GM18868 (cell line): ENCODE results near the gene MOGAT2.
"Not testable (repeated sequence)": the region's sequence is repeated elsewhere in the genome, so short reads cannot be mapped to it uniquely, and the experiment has no call there.

Experiments
- ATAC-seq: cut with Tn5 transposase; IDR thresholded peaks from one replicate; pipeline ENCODE4 v1.9.1; 2021; ENCODE audit warnings: mild to moderate bottlenecking, moderate library complexity; ENCODE audit not compliant: unreplicated experiment

Gene MOGAT2

GRCh38 chr11:75748729-75749273 lies 31.2 kb downstream of the MOGAT2 start:
- not testable (repeated sequence) for ATAC-seq

- ATAC-seq = not testable (repeated sequence)
These were observed 37.3 kb downstream of the MOGAT2 start for GRCh38 chr11:75754933-75755332.

GRCh38 chr11:75757651-75758050 lies 40.0 kb downstream of the MOGAT2 start:
- no peak for ATAC-seq

- ATAC-seq = no peak
These were observed 42.2 kb downstream of the MOGAT2 start for GRCh38 chr11:75759832-75760231.

DNA sequence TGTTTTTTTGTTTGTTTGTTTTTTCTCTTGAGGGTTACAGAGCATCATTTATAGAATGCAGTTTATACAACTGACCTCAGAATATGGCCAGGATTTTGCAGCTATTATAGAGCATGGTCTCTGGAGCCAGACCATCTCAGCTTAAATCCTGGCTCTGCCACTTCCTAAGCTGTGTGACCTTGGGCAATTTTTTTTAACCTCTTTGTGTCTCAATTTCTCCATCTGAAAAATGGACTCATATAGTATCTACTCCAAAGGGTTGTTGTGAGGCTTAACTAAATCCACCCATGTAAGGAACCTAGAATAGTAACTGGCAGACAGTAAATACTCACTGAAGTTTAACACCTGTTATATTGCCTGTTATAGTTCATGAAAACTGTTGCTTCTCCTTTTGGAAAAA lies 42.6 kb downstream of the MOGAT2 start:
- ATAC-seq = no peak

GRCh38 chr11:75760710-75761493 lies 43.3 kb downstream of the MOGAT2 start:
- ATAC-seq = no peak

GRCh38 chr11:75762158-75762557 lies 44.5 kb downstream of the MOGAT2 start:
- no peak for ATAC-seq

DNA sequence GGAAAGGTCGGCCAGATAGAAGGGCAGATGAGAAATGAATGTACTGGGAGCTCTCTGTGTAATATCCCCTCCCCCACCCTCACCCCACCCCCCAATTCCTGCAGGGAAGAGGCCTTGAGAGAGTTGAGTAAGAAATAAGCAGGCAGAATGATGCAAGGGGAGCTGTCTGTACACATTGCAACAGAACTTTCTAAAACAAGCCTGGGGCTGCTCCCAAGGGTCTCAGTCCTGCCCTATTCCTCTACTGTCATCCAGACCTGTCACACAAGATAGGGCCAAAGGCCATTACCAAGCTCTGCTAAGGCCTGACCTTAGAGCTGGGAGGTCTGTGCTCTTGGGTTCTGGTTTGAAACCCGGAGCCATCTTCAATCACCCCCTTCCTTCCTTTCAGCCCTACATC lies 45.2 kb downstream of the MOGAT2 start:
- ATAC-seq = no peak

GRCh38 chr11:75763846-75764245 lies 46.2 kb downstream of the MOGAT2 start:
- no peak for ATAC-seq

DNA sequence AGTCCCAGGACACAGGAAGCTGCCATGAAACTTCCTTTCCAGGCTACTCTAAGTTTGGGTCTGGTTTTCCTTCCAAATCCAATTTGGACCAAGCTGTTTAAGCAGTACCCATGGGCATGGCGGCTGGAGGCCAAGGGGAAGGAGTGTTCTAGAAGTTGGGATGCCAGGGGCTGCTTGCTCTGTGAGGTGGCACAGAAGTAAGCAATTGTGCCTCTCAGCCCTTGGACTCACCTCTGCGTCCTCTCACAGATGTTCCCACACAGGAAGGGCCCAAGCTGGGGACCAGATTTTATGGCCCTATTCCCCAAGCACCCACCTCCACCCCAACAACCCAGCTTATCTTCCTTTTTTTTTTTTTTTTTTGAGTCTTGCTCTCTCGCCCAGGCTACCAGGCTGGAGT lies 47.5 kb downstream of the MOGAT2 start:
- ATAC-seq = no peak

- ATAC-seq = no peak
These were observed 49.0 kb downstream of the MOGAT2 start for GRCh38 chr11:75766443-75767227.

DNA sequence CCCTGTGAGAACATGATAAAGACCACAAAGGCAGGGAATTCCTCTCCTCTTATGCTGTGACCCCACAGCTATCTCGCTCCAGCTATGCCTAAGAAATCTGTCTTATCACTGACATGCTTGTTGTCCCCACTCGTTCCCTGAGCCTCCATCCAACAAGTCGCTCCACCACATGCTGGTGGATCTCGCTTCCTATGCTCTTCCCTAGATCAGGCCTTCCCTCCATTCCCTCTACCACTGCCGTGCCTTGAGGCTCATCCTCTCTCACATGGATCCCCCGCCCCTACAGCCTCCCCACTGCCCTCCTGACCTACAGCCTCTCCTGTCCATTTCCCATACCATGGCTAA lies 49.6 kb downstream of the MOGAT2 start:
- no peak for ATAC-seq

- no peak for ATAC-seq
These were observed 50.1 kb downstream of the MOGAT2 start for GRCh38 chr11:75767793-75768111.

GRCh38 chr11:75768112-75768908 lies 50.7 kb downstream of the MOGAT2 start, which contains the start of gene DGAT2:
Gene DGAT2 (plus strand): TSS chr11:75768778. CDS start chr11:75768992, 214 bp downstream.
- ATAC-seq = peak; percentile 68

DNA sequence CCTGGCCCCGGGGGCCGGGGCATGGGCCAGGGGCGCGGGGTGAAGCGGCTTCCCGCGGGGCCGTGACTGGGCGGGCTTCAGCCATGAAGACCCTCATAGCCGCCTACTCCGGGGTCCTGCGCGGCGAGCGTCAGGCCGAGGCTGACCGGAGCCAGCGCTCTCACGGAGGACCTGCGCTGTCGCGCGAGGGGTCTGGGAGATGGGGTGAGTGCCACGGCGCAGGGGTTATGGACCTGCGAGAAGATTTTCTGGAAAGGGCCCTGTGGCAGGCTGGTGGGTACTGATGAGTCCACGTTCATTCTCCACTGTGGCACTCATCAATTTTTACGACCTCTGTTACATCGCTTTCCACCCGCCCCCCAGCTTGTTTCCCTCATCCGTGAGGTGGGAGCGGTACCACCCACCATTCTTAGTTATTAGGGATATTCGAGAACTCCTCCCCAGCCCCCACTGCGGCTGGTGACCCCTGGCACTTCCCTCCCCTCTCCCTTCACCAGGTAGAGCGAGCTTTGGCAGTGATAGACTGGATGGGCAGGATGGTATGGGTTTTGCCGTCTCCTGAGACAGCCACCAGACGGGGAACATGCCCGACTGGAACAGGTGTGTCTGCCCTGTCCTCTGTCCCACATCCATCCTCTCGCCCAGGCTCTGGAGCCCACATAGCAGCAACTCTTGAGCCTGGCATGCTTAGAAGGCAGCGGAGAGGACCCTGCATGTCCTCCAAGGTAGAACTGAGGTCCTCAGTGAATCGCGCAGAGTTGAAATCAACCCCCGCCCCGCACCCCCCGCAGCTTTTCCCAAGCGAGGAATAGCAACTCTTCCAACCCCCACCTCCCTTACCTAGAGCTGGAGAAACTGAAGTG lies 51.5 kb downstream of the MOGAT2 start:
- ATAC-seq = no peak

DNA sequence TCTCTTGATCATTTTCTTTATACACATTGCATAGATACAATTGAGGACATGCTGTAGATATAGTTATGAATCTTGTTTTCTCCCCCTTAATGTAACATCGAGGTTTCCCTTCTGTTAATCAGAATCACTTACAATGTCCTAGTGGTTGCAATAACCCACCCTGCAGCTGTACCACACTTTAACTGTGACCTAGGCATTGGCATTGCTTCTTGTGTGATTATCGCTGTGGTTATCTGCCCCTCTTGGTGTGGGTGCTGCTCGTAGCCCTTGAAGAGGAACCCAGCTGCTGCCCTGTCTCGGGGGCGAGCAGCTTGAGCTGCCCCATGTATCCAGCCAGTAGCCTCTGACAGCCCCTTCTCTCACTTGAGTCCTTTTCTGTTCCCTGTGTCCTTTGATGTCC lies 52.5 kb downstream of the MOGAT2 start:
- ATAC-seq = no peak

- ATAC-seq = no peak
These were observed 54.2 kb downstream of the MOGAT2 start for GRCh38 chr11:75771646-75772410.

DNA sequence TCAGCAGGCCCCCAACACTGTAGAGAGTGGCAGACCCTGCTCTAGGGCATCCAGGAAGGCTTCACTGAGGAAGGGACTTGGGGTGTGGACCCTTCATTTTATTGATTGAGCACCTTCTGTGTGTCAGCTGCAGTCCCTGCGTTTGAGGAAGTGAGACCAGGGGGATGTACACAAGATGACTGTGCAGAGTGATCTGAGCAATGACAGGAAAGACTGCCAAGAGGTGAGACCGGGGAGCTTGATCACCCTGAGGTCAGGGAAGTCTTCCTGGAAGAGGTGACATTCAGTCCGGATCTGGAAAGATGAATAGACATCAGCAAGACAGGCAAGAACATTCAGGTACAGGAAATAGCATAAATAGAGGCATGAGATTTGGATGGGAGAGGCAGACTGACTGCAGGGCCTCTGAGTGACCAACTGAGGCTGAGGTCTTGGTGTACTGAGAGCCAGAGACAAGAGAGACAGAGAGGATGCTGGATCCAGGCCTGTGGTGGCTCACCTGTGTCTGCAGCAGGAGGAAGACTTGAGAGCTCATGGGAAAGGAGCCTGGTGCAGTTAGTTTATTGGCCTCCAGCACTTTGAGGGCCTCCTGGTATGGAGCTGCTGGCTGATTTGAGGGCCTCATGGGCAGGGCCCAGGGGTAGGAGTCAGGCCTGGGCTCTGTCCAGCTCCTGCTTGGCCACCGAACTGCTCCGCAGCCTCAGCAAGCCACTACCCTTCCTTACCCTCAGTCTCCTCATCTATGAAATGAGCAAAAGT lies 56.1 kb downstream of the MOGAT2 start:
- ATAC-seq = peak; percentile 89

DNA sequence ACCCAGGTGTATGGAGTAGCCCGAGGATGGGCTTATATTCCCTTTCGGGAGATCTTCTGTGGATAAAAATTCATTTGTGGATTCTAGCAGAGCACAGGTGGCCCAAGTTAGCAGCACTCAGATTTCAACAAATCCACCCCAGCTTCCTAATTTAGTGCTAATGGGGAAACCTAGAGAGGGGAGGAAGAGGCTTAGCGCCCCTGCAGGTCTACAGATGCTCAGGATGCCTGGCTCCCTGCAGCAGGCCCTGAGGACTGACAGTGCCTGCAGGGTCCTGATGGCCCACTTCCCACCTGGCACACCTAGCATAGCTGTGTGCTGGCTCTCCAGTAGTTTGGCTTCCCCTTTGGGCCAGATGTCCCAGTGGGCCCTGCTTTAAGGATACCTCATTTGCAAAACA lies 57.4 kb downstream of the MOGAT2 start:
- ATAC-seq = no peak
